CD14-positive monocyte (primary cell): ENCODE results near the gene FTHL17. TPM values are rescaled to one million over a fixed set of nuclear protein-coding genes. Genes with fewer than 3 reads are reported as not detected.

Experiments used
- DNase-seq, 3 donors: peaks; one replicate each; pipeline ENCODE4 v3.0.0-alpha.2; 2011 to 2022
- H2AFZ ChIP-seq: 2 replicates; pipeline ENCODE4 v1.6.0; 2012; ENCODE audit warnings: mild to moderate bottlenecking, low read depth, low read length, inconsistent platforms; ENCODE audit not compliant: insufficient read depth, poor library complexity, severe bottlenecking
- H3K27ac ChIP-seq, 2 donors: 1 replicate in 1 of 2; 2 replicates in 1 of 2; pipeline ENCODE4 v1.5.1; 2012 to 2013; ENCODE audit warnings: low read length in 2 of 2, control low read depth in 1 of 2, inconsistent platforms in 1 of 2, low read depth in 1 of 2, mild to moderate bottlenecking in 1 of 2
- H3K27me3 ChIP-seq, 2 donors: one replicate each; pipeline versions ENCODE4 v1.6.0 to v1.6.1; 2011 to 2013; ENCODE audit warnings: low read length in 2 of 2; ENCODE audit not compliant: control insufficient read depth in 2 of 2, insufficient read depth in 2 of 2
- H3K36me3 ChIP-seq, 2 donors: replicated peaks in 1 of 2; 1 replicate in 1 of 2; 2 replicates in 1 of 2; pipeline versions ENCODE4 v1.5.1 to v1.6.1; 2012 to 2013; ENCODE audit warnings: low read length in 2 of 2, control low read depth in 1 of 2, inconsistent platforms in 1 of 2, mild to moderate bottlenecking in 1 of 2; ENCODE audit not compliant: insufficient read depth in 2 of 2, control insufficient read depth in 1 of 2
- H3K4me1 ChIP-seq, 2 donors: 1 replicate in 1 of 2; 2 replicates in 1 of 2; pipeline versions ENCODE4 v1.5.1 to v1.6.1; 2012 to 2013; ENCODE audit warnings: low read length in 2 of 2, control low read depth in 1 of 2, inconsistent platforms in 1 of 2, mild to moderate bottlenecking in 1 of 2, moderate library complexity in 1 of 2; ENCODE audit not compliant: insufficient read depth in 2 of 2, control insufficient read depth in 1 of 2
- H3K4me2 ChIP-seq: replicated peaks from 2 replicates; pipeline ENCODE3; 2012; ENCODE audit warnings: low read length, moderate library complexity, mild to moderate bottlenecking; ENCODE audit not compliant: poor library complexity, severe bottlenecking; ENCODE audit errors: extremely low read depth
- H3K4me3 ChIP-seq, 3 experiments: fragments of 200-600 bp in 1 of 3; sonication (generic) in 1 of 3; replicated peaks in 1 of 3; 1 replicate in 2 of 3; 2 replicates in 1 of 3; pipeline ENCODE4 v1.5.1; 2011 to 2013; ENCODE audit warnings: low read length in 3 of 3, mild to moderate bottlenecking in 3 of 3, control low read depth in 2 of 3, low read depth in 2 of 3, inconsistent platforms in 1 of 3, moderate library complexity in 1 of 3
- H3K79me2 ChIP-seq: 2 replicates; pipeline ENCODE4 v1.6.0; 2012; ENCODE audit warnings: mild to moderate bottlenecking, control low read depth, inconsistent platforms, low read length, moderate library complexity; ENCODE audit not compliant: insufficient read depth
- H3K9ac ChIP-seq: 2 replicates; pipeline ENCODE4 v1.6.0; 2017; ENCODE audit warnings: low read length, mild to moderate bottlenecking; ENCODE audit not compliant: insufficient read depth, poor library complexity, severe bottlenecking
- H3K9me3 ChIP-seq, 2 donors: replicated peaks in 1 of 2; 1 replicate in 1 of 2; 2 replicates in 1 of 2; pipeline versions ENCODE4 v1.5.1 to v1.6.1; 2012 to 2013; ENCODE audit warnings: low read length in 2 of 2, control low read depth in 1 of 2; ENCODE audit not compliant: control insufficient read depth in 1 of 2, insufficient read depth in 1 of 2
- H4K20me1 ChIP-seq: 2 replicates; pipeline ENCODE4 v1.6.0; 2012; ENCODE audit warnings: mild to moderate bottlenecking, low read length, control low read depth, moderate library complexity; ENCODE audit not compliant: insufficient read depth
- H3K27ac Mint-ChIP-seq, 7 donors: one replicate each; pipeline ENCODE4 v1.8.0; 2020; ENCODE audit warnings: mild to moderate bottlenecking in 7 of 7, mixed read lengths in 7 of 7, moderate library complexity in 6 of 7, inconsistent platforms in 2 of 7
- H3K27me3 Mint-ChIP-seq, 3 donors: one replicate each; pipeline ENCODE4 v1.8.0; 2021 to 2022; ENCODE audit warnings: low read depth in 3 of 3, mild to moderate bottlenecking in 3 of 3, mixed read lengths in 3 of 3, moderate library complexity in 3 of 3, inconsistent platforms in 1 of 3
- H3K36me3 Mint-ChIP-seq, 2 donors: one replicate each; pipeline ENCODE4 v1.8.0; 2020; ENCODE audit warnings: mixed read lengths in 2 of 2, inconsistent platforms in 1 of 2, mild to moderate bottlenecking in 1 of 2
- H3K4me1 Mint-ChIP-seq: one replicate; pipeline ENCODE4 v1.8.0; 2020; ENCODE audit warnings: mild to moderate bottlenecking, mixed read lengths
- H3K4me3 Mint-ChIP-seq, 2 donors: one replicate each; pipeline ENCODE4 v1.8.0; 2020; ENCODE audit warnings: mild to moderate bottlenecking in 2 of 2, mixed read lengths in 2 of 2, moderate library complexity in 1 of 2
- H3K9me3 Mint-ChIP-seq, 7 donors: one replicate each; pipeline ENCODE4 v1.8.0; 2020 to 2022; ENCODE audit warnings: mixed read lengths in 7 of 7, mild to moderate bottlenecking in 6 of 7, moderate library complexity in 6 of 7, inconsistent platforms in 2 of 7
- WGBS: methylation state at CpG from one replicate; pipeline ENCODE4 v1.1.5; 2013; ENCODE audit warnings: missing lambda C conversion rate; ENCODE audit not compliant: insufficient coverage; 5-methylcytosine and 5-hydroxymethylcytosine counted together
- intact Hi-C, 2 donors: fragments of 100-400 bp; cut with micrococcal nuclease; formaldehyde crosslinking; loops; one replicate each; pipeline versions ENCODE4 v1.15.0 to v1.15.1; 2023
- polyA plus RNA-seq, 3 donors: library from polyadenylated mRNA; depleted of rRNA in 1 of 3; unstranded in 2 of 3; stranded (reverse) in 1 of 3; fragments of 300-500 nt in 2 of 3; fragments of >200 nt in 1 of 3; fragmentation: Illumina TruSeq in 2 of 3; gene quantifications; 1 replicate in 2 of 3; 2 replicates in 1 of 3; pipeline ENCODE4 v1.2.3, GENCODE V29; 2012 to 2021
- TF ChIP-seq, protein P1 (sequence below): fragments of 200-600 bp; IDR thresholded peaks from one replicate; pipeline ENCODE4 v1.8.0; 2022; ENCODE audit warnings: antibody characterized with exemption, mild to moderate bottlenecking

Gene FTHL17
- polyA plus RNA-seq, 3 donors = not detected

DNA sequence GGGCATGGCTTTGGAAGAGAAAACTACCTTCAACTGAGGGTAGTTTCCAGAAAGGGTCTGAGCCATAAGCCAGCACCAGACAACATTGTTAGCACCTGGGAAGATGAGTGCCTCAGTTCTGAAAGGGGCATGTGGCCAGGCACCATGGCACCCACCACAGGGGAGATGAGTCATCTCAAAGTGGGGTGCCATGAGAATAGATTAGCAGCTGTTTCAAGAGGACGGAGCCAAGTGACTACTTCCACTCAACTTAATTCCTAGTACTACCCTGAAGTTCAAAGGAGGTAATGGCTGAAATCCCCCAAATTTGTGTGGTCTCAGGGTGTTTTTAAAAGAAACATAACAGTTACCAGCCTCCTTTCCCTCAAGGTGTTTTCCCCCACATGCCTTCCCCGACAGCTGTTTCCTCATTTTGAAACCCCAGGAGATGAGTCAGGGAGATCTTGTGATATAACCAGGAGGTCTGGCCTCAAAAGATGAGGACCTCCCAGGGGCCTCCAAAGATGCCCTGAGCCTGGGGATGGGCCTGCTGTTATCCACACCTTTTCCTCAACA lies 27.8 kb upstream of the FTHL17 start:
- H3K4me3 ChIP-seq = no peak overlapping the region
- TF ChIP-seq, protein P1, sequence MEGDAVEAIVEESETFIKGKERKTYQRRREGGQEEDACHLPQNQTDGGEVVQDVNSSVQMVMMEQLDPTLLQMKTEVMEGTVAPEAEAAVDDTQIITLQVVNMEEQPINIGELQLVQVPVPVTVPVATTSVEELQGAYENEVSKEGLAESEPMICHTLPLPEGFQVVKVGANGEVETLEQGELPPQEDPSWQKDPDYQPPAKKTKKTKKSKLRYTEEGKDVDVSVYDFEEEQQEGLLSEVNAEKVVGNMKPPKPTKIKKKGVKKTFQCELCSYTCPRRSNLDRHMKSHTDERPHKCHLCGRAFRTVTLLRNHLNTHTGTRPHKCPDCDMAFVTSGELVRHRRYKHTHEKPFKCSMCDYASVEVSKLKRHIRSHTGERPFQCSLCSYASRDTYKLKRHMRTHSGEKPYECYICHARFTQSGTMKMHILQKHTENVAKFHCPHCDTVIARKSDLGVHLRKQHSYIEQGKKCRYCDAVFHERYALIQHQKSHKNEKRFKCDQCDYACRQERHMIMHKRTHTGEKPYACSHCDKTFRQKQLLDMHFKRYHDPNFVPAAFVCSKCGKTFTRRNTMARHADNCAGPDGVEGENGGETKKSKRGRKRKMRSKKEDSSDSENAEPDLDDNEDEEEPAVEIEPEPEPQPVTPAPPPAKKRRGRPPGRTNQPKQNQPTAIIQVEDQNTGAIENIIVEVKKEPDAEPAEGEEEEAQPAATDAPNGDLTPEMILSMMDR = no peak
- H3K9me3 ChIP-seq = no peaks in the 10 kb centered on the region
- intact Hi-C loops = no loop called here
- peak in 2 of 3 donors; percentile 1 to 60 for DNase-seq
- H3K36me3 ChIP-seq = no peaks in the 10 kb centered on the region
- Mint-ChIP-seq H3K27me3 (peaks cover 0 to 2% (median 2%) of the 10 kb centered on the region in 3 donors), H3K9me3 (peaks cover 0 to 8% (median 0%) of the 10 kb centered on the region in 7 donors), H3K4me3 (no peak overlapping the region), H3K36me3 (no peaks in the 10 kb centered on the region), H3K4me1 (no peaks in the 10 kb centered on the region), H3K27ac (no peak overlapping the region)
- H3K79me2 ChIP-seq = no peaks in the 10 kb centered on the region
- no peak overlapping the region for H2AFZ ChIP-seq
- no peak overlapping the region for H3K4me2 ChIP-seq
- H3K9ac ChIP-seq = no peak overlapping the region
- H4K20me1 ChIP-seq = no peaks in the 10 kb centered on the region
- H3K27me3 ChIP-seq = no peaks in the 10 kb centered on the region
- H3K27ac ChIP-seq = no peak overlapping the region
- no peaks in the 10 kb centered on the region for H3K4me1 ChIP-seq
- no CpG with 5 or more reads among the region's 2 CpGs for WGBS

DNA sequence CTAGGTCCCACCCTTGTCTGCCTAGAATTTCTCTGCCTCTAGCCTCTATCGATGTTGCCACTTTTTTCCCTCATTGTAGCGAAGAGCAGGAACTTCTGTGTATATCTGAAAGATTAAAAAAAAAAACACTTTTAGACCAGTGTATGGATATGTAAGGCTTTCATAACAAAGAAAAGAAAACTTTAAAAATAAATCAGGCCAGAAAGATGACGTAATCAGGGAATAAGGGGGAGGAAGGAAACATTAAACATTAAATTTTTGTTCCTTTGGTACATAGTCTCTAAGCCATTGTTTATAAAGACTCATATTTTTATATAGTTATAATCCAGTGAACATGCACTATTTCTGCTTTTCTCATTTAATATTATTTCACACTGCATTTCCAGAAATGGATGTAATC lies 26.2 kb upstream of the FTHL17 start:
- no peaks in the 10 kb centered on the region for H3K36me3 Mint-ChIP-seq
- intact Hi-C loops = no loop called here

More for the DNA sequence above, 26.2 kb upstream of the FTHL17 start:
- TF ChIP-seq, protein P1 = no peak
- H3K4me1 ChIP-seq = no peaks in the 10 kb centered on the region
- no peak overlapping the region for H3K9ac ChIP-seq
- no peaks in the 10 kb centered on the region for H4K20me1 ChIP-seq
- no peak overlapping the region for H3K4me3 ChIP-seq
- Mint-ChIP-seq H3K27me3 (peaks cover 0 to 2% (median 0%) of the 10 kb centered on the region in 3 donors), H3K27ac (no peak overlapping the region), H3K9me3 (peaks cover 0 to 8% (median 2%) of the 10 kb centered on the region in 7 donors), H3K4me1 (no peaks in the 10 kb centered on the region), H3K4me3 (no peak overlapping the region)
- no peaks in the 10 kb centered on the region for H3K36me3 ChIP-seq
- DNase-seq = no peak
- H3K27me3 ChIP-seq = no peaks in the 10 kb centered on the region
- H3K9me3 ChIP-seq = no peaks in the 10 kb centered on the region
- no peak overlapping the region for H3K27ac ChIP-seq
- H3K79me2 ChIP-seq = no peaks in the 10 kb centered on the region
- no peak overlapping the region for H3K4me2 ChIP-seq
- H2AFZ ChIP-seq = no peak overlapping the region
- no CpG with 5 or more reads among the region's 3 CpGs for WGBS
